K562 (cell line): ENCODE results near the gene MYO5C. TPM values are rescaled to one million over a fixed set of nuclear protein-coding genes. Genes with fewer than 3 reads are reported as not detected.

Experiments used
- EP400 ChIP-seq: fragments of 450-650 bp; IDR thresholded peaks from 2 replicates; pipeline ENCODE4 v1.6.1; 2017; ENCODE audit warnings: antibody characterized with exemption, mild to moderate bottlenecking, moderate library complexity
- FOXK2 ChIP-seq, 2 experiments: fragments of 450-650 bp; IDR thresholded peaks in 1 of 2; conservative IDR thresholded peaks in 1 of 2; 2 replicates each; pipeline ENCODE4 v1.6.1; 2016; ENCODE audit warnings: low read depth in 2 of 2, mild to moderate bottlenecking in 1 of 2
- JUND ChIP-seq, 2 experiments: IDR thresholded peaks; 2 replicates in 1 of 2; 3 replicates in 1 of 2; pipeline ENCODE4 v1.6.1; 2011; ENCODE audit warnings: borderline replicate concordance in 2 of 2, low read depth in 2 of 2, low read length in 2 of 2, improper control_type of control experiment in 1 of 2, missing biosample characterization in 1 of 2, missing genetic modification characterization in 1 of 2, missing genetic modification reagents in 1 of 2
- MAZ ChIP-seq, 2 experiments: fragments of 450-650 bp in 1 of 2; sonication (generic) in 1 of 2; formaldehyde crosslinking; IDR thresholded peaks in 1 of 2; conservative IDR thresholded peaks in 1 of 2; 2 replicates each; pipeline versions ENCODE4 v1.4.0 to v1.5.0; 2020; ENCODE audit warnings: mild to moderate bottlenecking in 1 of 2, missing genetic modification reagents in 1 of 2
- MEIS2 ChIP-seq: fragments of 450-650 bp; IDR thresholded peaks from 2 replicates; pipeline ENCODE4 v1.6.1; 2014; ENCODE audit warnings: mild to moderate bottlenecking; ENCODE audit not compliant: partially characterized antibody
- RB1 ChIP-seq: fragments of 450-650 bp; IDR thresholded peaks from 2 replicates; pipeline ENCODE4 v1.6.1; 2017; ENCODE audit warnings: low read depth, mild to moderate bottlenecking
- ZFP36 ChIP-seq: fragments of 150-350 bp; IDR thresholded peaks from 2 replicates; pipeline ENCODE4 v1.6.1; 2018; ENCODE audit warnings: low read length, low read depth; ENCODE audit not compliant: partially characterized antibody
- polyA plus RNA-seq, 8 experiments: library from polyadenylated mRNA; depleted of rRNA in 4 of 8; stranded (reverse) in 5 of 8; unstranded in 3 of 8; fragments of >200 nt; fragmentation: Nextera tagmentation in 2 of 8; fragmentation: Illumina TruSeq in 1 of 8; extraction: Ambion mirVana in 2 of 8; extraction: Trizol in 1 of 8; gene quantifications; 2 replicates each; pipeline versions ENCODE4 v1.2.1 to v1.2.3, GENCODE V29; 2011 to 2014; ENCODE audit warnings: inconsistent platforms in 1 of 8, missing spikeins in 1 of 8
- total RNA-seq, 7 experiments: library from RNA; depleted of rRNA in 6 of 7; stranded (reverse); fragments of >200 nt in 6 of 7; fragmentation: Illumina TruSeq in 2 of 7; extraction: Trizol in 2 of 7; gene quantifications; 2 replicates each; pipeline versions ENCODE4 v1.2.1 to v1.2.3, GENCODE V29; 2011 to 2021; ENCODE audit warnings: low replicate concordance in 1 of 7
- TF ChIP-seq, protein P1 (sequence below): IDR thresholded peaks from 2 replicates; pipeline ENCODE4 v1.6.1; 2011; ENCODE audit warnings: borderline replicate concordance, low read depth, mild to moderate bottlenecking, moderate library complexity, low read length; ENCODE audit not compliant: insufficient read depth, poor library complexity, severe bottlenecking
- TF ChIP-seq, protein P2 (sequence below), 2 experiments: fragments of 450-650 bp; formaldehyde crosslinking in 1 of 2; IDR thresholded peaks; 2 replicates each; pipeline versions ENCODE4 v1.4.0 to v1.6.1; 2014 to 2020; ENCODE audit warnings: mild to moderate bottlenecking in 2 of 2, borderline replicate concordance in 1 of 2, low read depth in 1 of 2
- TF ChIP-seq, protein P3 (sequence below): fragments of 450-650 bp; IDR thresholded peaks from 2 replicates; pipeline ENCODE4 v1.6.1; 2016
- TF ChIP-seq, protein P4 (sequence below): fragments of 450-650 bp; formaldehyde crosslinking; IDR thresholded peaks from 2 replicates; pipeline ENCODE4 v1.4.0; 2020; ENCODE audit warnings: mild to moderate bottlenecking, moderate library complexity

Gene MYO5C
- total and polyA plus RNA-seq, 9 of the 15 experiments (the other 6 are each of a cell fraction or from before 2014, with no cell fraction given): 0.01 to 0.24 TPM; not detected in 7

DNA sequence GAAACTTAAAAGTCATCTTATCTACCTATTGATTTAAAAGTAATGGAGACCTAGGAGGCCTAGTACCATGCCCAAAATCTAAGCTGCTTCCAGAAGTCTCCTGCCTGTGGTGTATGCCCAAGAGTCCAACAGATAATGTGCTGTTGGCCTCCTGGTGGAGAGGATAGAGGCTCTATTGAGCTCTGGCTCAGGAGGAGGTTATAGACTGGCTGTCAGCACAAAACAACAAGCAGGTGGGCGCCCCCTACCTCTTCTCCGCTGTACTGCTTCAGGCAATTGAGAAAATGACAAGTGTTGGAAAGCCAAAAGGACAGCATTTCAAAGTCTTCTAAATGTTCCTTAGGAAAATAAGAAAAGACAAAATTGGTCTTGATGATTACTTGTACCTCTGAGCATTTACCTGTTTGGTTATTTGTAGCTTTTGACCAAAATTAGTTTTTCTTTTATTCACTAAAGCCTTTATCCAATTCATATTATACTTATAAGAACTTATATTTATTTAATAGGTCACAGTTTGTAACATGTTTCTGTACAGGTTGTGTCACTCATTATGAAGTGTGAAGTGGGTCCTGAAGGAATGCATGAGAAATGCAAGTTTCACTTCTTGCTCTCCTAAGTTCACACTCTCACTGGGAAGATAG lies 87.2 kb downstream of the MYO5C start (continued):
- TF ChIP-seq, protein P1, sequence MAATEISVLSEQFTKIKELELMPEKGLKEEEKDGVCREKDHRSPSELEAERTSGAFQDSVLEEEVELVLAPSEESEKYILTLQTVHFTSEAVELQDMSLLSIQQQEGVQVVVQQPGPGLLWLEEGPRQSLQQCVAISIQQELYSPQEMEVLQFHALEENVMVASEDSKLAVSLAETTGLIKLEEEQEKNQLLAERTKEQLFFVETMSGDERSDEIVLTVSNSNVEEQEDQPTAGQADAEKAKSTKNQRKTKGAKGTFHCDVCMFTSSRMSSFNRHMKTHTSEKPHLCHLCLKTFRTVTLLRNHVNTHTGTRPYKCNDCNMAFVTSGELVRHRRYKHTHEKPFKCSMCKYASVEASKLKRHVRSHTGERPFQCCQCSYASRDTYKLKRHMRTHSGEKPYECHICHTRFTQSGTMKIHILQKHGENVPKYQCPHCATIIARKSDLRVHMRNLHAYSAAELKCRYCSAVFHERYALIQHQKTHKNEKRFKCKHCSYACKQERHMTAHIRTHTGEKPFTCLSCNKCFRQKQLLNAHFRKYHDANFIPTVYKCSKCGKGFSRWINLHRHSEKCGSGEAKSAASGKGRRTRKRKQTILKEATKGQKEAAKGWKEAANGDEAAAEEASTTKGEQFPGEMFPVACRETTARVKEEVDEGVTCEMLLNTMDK: peak; percentile 56
- TF ChIP-seq, protein P2, sequence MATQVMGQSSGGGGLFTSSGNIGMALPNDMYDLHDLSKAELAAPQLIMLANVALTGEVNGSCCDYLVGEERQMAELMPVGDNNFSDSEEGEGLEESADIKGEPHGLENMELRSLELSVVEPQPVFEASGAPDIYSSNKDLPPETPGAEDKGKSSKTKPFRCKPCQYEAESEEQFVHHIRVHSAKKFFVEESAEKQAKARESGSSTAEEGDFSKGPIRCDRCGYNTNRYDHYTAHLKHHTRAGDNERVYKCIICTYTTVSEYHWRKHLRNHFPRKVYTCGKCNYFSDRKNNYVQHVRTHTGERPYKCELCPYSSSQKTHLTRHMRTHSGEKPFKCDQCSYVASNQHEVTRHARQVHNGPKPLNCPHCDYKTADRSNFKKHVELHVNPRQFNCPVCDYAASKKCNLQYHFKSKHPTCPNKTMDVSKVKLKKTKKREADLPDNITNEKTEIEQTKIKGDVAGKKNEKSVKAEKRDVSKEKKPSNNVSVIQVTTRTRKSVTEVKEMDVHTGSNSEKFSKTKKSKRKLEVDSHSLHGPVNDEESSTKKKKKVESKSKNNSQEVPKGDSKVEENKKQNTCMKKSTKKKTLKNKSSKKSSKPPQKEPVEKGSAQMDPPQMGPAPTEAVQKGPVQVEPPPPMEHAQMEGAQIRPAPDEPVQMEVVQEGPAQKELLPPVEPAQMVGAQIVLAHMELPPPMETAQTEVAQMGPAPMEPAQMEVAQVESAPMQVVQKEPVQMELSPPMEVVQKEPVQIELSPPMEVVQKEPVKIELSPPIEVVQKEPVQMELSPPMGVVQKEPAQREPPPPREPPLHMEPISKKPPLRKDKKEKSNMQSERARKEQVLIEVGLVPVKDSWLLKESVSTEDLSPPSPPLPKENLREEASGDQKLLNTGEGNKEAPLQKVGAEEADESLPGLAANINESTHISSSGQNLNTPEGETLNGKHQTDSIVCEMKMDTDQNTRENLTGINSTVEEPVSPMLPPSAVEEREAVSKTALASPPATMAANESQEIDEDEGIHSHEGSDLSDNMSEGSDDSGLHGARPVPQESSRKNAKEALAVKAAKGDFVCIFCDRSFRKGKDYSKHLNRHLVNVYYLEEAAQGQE (IDR thresholded peaks at IDR 0.05; ENCODE audit: borderline replicate concordance): peak; percentile 48; the same call in 1 of the 2 replicates
- TF ChIP-seq, protein P2 (CRISPR knock-in tag; IDR thresholded peaks at IDR 0.05; ENCODE audit: low read depth): no peak
- TF ChIP-seq MEIS2 (peak; percentile 37), EP400 (no peak), ZFP36 (peak; percentile 22), RB1 (peak; percentile 13; the same call in 1 of the 2 replicates), MAZ (CRISPR knock-in tag; conservative IDR thresholded peaks at IDR 0.05 in 1 of 2, IDR thresholded peaks at IDR 0.05 in 1 of 2) (0 out of 4 replicates have a peak, but pooled peaks of 1 of the 2 experiments have one; percentile 18), JUND (IDR thresholded peaks at IDR 0.05; ENCODE audit: borderline replicate concordance, low read depth, low read length) (0 out of 2 replicates have a peak, but pooled peaks have one; percentile 18), JUND (tag; IDR thresholded peaks at IDR 0.05; ENCODE audit: borderline replicate concordance, low read depth, low read length) (no peak), FOXK2 (conservative IDR thresholded peaks at IDR 0.05 in 1 of 2, IDR thresholded peaks at IDR 0.05 in 1 of 2; ENCODE audit: low read depth in 2 of 2) (0 out of 4 replicates have a peak, but pooled peaks of 1 of the 2 experiments have one; percentile 32)
- TF ChIP-seq, protein P3, sequence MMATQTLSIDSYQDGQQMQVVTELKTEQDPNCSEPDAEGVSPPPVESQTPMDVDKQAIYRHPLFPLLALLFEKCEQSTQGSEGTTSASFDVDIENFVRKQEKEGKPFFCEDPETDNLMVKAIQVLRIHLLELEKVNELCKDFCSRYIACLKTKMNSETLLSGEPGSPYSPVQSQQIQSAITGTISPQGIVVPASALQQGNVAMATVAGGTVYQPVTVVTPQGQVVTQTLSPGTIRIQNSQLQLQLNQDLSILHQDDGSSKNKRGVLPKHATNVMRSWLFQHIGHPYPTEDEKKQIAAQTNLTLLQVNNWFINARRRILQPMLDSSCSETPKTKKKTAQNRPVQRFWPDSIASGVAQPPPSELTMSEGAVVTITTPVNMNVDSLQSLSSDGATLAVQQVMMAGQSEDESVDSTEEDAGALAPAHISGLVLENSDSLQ: peak; percentile 68
- TF ChIP-seq, protein P4, sequence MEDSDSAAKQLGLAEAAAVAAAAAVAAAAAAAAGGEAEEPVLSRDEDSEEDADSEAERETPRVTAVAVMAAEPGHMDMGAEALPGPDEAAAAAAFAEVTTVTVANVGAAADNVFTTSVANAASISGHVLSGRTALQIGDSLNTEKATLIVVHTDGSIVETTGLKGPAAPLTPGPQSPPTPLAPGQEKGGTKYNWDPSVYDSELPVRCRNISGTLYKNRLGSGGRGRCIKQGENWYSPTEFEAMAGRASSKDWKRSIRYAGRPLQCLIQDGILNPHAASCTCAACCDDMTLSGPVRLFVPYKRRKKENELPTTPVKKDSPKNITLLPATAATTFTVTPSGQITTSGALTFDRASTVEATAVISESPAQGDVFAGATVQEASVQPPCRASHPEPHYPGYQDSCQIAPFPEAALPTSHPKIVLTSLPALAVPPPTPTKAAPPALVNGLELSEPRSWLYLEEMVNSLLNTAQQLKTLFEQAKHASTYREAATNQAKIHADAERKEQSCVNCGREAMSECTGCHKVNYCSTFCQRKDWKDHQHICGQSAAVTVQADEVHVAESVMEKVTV (CRISPR knock-in tag): peak; percentile 42; the same call in 1 of the 2 replicates
